NCI-H1417 (cell line): ENCODE data around the gene ABHD14A.
A peak's percentile ranks its signal among the peaks of the same experiment; 100 is the strongest.

Source experiments
- DNase-seq, 3 experiments: peaks; one replicate each; lab custom pipeline; 2025; lab: John Stamatoyannopoulos, UW

ABHD14A gene

DNA sequence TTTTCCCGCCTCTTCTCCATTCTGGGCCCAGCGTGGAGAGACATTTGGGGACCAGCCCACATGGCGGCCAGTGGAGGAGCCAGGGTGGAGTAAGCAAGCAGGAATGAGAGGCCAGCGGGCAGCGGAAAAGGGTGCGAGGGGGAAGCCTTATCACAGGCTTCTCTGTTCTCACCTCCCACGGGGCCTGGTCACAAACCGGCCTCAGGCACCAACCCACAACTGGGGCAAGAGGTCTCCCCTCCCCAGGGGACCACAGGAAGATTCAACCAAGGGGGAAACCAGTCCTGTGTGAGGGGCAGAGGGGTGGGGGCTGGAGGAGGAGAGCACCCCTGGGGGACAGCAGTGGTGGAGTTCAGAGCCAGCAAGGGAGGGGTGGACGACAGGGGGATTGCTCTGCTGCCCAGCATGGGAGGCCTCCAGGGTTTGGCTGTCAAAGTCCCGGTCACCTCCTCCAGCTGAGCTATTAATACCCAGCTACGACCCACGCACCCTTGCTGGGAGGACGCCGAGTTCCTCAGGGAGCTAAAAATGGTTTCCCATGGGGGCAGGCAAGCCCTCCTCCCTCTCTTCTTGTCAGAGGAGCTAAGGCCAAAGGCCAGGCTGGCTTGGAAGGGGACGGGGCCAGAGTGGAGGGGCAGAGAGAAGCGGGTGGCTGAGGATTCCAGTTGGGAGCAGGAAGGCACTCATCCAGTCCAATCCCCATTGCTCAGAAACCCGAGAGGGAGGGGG lies 44.7 kb downstream of the ABHD14A start:
- no peak for DNase-seq

DNA sequence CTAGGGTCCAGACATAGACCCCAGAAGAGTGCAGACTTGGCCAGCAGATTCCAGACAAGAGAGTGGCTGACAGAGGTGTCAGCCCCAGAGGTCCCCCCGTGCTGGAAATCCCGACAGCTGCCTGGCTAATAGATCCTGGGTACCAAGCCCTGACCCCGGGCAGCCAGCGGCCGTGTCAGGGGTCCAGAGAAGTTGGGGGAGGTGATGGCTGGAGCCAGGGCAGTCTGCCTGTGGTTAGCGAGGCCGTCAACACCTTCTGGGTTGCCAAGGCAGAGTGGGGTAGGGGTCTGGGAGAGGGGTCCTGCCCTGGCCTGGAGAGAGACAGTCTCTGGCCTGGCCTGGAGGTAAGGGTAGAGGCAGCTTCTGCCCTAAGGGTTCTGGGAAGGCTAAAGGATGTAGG lies 45.9 kb downstream of the ABHD14A start:
- DNase-seq: no peak

DNA sequence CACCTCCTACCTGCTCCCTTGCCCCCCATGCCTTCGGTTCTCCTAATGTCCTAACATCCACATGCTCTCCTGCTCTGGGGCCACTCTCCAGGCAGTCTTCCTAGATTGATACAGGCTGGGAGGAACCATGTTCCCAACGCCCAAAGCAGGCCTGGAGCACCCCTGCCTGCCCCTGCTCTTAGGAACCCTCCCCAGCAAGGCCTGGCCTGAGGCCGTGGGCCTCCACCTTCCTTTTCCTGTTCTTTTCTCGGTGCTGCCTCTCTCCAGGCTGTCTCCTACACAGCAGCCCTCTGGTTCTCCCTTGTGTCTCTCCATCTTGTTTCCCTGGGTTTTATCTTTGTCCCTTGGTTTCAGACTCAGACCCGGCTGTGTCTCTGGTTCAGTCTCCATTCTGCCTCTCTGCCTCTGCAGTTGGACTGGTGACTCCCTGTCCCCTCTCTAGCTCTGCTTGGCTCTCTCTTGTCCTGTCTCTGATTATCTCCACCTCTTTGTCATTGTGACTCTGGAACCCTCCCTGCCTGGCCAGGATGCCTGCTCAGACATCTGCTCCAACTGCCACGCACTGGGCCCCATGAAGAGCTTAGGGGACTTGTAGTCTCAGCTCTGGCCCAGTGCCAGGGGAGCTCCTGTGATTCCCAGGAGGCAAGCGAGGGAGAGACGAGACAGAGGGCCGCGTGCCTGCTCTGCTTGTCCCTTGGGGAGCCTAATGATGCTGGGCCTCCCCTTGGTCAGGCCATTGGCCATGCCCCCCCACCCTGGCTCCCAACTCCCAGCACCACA lies 46.8 kb downstream of the ABHD14A start:
- peak; percentile 46 to 73 (median 52) for DNase-seq

DNA sequence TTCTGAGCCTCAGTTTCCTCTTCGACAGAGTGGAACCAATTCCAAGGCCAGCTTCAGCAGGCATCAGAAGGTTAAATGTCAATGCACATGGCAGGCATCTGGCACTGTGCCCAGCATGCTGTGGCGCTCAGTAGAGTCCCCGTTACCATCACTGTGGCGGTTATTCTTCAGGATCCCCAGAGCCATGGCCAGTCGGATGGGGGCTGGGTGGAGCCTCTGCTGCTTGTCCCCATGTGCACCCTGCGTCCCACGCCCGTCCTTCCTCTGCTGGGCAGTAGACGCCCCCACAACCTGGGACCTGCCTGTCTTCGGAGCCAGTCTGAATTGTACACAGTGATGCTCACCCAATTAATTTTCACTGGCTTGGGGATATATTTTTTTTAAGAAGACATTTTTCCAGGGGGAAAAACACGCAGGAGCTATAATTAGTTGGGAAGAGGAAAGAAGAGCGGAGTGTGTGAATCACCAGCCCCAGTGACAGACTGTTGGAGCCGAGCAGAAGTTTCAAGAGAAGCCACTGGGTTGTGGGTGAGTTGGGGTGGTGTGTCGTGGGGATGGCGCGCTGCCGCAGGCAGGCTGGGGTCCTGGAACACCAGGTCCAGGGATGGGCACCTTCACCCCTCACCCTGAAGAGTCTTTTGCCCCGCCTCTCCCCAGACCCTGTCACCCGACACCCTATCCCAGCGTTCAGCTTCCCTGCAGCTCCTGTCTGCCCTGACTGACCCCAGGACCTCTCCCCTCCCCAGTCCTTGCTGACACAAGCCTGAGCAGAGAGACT lies 47.6 kb downstream of the ABHD14A start:
- peak in 2 of 3 experiments; percentile 8 to 53 for DNase-seq

DNA sequence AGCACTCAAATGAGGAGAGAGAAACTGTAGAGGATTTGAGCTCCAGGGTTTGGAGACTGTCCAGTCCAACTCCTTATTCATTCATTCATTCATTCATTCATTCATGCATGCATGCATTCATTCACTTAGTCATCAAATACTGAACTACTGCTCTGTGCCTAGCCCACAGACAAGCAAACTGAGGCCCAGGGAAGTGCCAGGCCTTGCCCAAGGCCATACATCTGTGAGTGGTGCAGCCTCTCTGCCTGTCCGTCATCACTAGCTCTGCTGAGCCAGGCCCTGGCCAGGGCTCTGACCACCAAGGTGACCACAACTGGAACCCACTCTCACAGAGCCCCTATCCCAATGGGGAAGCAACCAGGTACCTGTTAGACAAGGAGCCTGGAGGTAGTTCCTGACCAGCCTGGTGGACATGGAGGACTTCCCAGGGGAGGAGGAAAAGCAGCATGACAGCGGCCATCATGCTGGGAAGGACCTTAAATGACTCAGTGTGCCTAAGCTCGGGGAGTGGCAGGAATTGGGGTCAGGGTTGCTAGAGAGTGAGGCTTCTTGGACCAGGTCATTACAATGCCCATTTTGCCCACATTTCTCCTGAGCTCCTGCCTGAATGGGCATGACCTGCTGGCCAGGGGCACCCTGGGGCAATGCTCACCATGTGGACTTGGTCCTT lies 48.4 kb downstream of the ABHD14A start:
- no peak for DNase-seq

DNA sequence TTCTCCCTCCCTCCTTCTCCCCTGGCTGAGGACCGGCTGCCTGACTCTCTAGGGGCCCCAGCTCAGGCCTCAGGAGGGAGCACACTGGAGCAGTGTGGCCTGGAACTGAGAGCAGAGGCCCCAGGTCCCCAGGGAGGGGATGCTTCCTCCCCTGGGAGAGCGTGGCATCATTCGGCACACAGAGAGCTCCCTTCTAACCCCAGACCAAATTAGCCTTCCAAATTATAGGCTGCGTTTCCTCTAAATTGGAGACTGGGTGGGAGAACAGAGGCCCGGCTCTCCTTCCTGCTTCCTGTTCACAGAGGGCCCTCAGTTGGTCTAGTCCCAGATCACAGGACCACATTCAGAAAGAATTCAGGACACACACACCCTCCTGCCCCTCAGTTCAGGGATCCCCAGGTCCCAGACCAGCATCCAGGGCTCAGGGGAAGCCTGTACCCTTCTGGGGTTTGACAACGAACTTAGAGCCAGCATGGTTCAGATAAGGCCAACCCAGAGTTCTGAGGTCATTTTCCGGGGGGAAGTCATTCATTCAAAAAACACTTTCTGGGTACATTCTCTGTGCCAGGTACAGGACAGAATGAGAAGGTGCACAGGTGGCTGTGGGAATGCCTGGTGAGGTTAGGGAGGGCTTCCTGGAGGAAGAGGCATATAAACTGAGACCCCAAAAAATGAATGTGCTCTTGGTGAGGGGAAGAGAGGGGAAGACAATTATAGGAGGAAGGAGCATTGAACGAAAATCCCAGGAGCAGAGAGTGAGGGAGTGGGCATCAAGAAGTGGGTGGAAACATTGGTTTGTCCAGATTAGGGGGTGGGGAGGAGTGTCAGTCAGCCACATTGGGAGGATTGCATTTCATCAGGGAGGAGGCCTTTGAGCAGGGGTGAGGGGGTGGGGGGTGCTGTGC lies 49.2 kb downstream of the ABHD14A start:
- DNase-seq: peak in 2 of 3 experiments; percentile 37 to 73

DNA sequence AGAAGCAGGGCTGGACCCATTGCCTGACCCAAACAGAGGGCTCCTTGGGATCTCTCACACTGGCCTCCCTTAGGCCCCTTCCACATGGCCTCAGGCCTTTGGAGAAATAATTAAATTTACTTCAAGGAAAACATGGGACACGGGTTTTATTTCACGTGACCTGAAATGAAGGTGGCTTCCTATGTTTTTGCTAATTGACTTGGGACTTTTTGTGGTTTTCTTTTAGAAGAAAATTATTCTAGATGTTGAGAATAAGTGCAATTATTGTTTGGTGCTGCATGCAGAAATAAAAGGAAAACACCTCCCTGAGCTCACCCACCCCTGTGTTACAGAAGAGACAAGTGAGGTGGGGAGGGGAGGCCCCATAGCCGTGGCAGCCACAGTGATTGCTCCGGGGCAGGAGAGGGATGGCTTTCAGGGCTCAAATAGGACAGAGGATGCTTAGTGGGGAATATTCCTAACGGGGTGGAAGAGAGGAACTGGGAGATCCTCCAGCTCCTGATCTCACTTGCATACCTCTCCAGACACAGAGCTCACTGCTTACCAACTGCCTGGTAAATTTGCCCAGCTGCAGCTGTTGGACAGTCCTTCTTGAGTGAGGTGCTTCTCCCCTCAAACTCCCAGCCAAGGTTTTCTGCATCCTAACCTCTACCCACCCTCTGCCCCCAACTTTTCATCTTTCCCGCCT lies 50.0 kb downstream of the ABHD14A start:
- no peak for DNase-seq

DNA sequence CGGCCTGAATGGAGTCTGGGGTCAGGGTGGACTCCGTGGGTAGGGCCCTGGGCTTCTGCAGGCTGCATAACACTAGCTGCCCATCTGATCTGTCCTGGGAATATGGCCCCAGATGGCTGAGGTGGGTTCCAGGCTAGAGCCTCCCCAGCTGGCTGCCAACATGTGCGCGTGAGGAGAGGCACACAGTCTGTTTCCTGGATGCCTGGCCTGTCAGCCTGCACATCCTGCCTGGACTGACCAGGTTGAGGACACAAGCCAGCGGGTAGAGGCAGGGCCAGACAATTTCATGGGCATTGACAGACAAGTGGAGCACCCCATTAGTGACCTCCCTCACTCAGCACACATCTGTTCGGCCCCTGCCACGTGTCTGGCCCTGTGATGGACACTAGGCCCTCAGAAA lies 50.6 kb downstream of the ABHD14A start:
- DNase-seq: no peak

DNA sequence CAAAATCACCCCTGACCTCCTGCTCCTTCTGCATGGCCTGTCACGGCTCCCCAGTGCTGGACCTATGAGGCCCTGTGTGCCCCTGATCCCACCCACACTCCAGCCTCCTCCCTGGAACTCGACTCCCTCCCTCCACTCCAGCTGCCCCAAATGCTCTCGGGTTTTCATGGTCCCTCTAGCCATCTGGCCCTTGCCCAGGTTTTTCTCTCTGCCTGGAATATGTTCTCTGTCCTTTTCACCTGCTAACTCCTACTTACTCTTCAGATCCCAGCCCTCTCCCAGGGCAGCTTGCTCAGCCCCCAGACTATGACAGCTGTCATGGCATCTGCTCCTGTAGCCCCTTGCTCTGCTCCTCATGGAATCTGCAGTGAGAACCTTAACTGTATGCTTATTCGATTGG lies 51.2 kb downstream of the ABHD14A start:
- DNase-seq: no peak

DNA sequence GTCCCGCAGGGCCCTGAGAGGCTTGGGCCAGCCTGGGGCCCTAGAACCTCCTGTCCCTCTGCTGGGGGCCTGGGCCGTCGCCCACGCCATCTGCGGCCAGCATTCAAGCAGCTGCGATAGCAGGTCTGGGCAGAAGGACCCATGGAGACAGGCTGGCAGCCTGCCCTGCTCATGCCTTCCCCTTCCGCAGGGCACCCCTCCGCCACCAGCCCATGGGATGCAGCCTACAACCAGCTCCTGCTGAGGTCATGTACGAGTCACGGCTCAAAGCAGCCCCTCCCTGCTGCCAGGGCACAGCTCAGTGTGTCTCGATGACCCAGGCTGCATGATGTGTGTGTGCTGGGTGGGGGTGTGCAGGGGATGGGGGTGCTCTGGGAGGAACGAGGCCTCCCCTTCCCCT lies 53.7 kb downstream of the ABHD14A start:
- DNase-seq: no peak

DNA sequence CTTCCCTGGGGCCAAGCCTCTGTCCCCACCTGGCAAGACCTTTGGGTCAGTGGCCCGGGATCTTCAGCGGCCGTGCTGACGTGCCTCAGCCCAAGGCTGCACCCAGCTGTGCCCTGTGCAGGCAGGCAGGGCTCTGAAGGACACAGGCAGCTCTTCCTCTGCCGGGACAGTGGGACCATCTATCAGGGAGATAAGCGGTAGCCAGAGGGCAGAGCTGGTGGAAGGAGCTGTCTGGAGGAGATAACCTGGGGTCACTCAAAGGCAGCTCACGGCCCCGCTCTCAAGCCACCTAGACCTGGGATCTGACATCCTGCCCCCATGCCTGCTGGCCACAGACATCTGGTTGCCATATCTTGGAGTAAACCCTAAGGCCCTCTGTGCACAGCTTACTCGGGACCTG lies 54.2 kb downstream of the ABHD14A start:
- no peak for DNase-seq

DNA sequence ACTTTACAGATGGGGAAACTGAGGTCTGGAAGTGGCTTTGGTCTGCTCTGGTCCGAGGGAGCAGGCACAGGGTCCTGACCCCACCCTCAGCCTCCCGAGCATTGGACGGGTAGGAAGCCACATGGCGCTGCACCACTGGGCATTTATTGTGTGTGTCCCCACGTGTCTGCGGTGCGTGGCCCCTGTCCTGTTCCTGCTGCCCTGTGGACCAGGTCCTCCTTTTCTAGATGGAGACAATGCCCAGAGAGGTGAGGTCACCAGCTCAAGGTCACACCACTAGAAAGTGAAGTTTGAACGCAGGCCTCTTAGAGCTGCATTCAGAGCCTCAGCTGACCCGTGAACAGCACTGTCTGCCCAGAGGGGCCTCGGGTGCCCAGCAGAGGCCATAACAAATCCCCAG lies 54.7 kb downstream of the ABHD14A start:
- DNase-seq: no peak
